Retinal pigment epithelial cell (primary cell): ENCODE results near the gene CACNA2D3.

ENCODE experiments used
- DNase-seq: peaks from one replicate; pipeline ENCODE4 v3.0.0-alpha.2; 2010; ENCODE audit warnings: low read depth
- H3K4me3 ChIP-seq: 2 replicates; pipeline ENCODE4 v1.5.1; 2011; ENCODE audit warnings: mild to moderate bottlenecking, low read length, control low read depth, moderate library complexity
- TF ChIP-seq, protein P1 (sequence below): conservative IDR thresholded peaks from 2 replicates; pipeline ENCODE4 v1.5.1; 2011; ENCODE audit warnings: low read depth, low read length, control low read depth, inconsistent platforms

Gene CACNA2D3

GRCh38 chr3:54705730-54706129 lies 583.4 kb downstream of the CACNA2D3 start:
- TF ChIP-seq, protein P1, sequence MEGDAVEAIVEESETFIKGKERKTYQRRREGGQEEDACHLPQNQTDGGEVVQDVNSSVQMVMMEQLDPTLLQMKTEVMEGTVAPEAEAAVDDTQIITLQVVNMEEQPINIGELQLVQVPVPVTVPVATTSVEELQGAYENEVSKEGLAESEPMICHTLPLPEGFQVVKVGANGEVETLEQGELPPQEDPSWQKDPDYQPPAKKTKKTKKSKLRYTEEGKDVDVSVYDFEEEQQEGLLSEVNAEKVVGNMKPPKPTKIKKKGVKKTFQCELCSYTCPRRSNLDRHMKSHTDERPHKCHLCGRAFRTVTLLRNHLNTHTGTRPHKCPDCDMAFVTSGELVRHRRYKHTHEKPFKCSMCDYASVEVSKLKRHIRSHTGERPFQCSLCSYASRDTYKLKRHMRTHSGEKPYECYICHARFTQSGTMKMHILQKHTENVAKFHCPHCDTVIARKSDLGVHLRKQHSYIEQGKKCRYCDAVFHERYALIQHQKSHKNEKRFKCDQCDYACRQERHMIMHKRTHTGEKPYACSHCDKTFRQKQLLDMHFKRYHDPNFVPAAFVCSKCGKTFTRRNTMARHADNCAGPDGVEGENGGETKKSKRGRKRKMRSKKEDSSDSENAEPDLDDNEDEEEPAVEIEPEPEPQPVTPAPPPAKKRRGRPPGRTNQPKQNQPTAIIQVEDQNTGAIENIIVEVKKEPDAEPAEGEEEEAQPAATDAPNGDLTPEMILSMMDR = no peak
- H3K4me3 ChIP-seq = no peak overlapping the region
- no peak for DNase-seq

GRCh38 chr3:54706738-54707137 lies 584.4 kb downstream of the CACNA2D3 start:
- no peak for DNase-seq
- no peak overlapping the region for H3K4me3 ChIP-seq
- TF ChIP-seq, protein P1 = no peak

DNA sequence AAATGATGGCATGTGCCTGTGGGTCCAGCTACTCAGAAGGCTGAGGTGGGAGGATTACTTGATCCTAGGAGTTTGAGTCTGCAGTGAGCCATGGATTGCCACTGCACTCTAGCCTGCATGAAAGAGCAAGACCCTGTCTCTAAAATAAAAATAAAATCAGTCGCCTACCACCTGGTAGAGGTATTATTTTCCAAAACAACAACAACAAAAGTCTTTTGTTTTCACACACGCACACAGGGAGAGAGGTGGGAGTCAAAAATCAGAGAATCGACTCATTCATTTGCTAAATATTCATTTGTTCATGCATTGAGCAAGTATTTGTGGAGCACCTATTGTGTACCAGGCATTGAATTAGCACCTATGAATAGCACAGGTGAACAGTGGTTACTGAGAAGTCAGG lies 587.4 kb downstream of the CACNA2D3 start:
- TF ChIP-seq, protein P1 = no peak
- no peak for DNase-seq
- H3K4me3 ChIP-seq = no peak overlapping the region

- no peak overlapping the region for H3K4me3 ChIP-seq
- TF ChIP-seq, protein P1 = no peak
- no peak for DNase-seq
Measured at GRCh38 chr3:54710954-54711353, 588.6 kb downstream of the CACNA2D3 start.

DNA sequence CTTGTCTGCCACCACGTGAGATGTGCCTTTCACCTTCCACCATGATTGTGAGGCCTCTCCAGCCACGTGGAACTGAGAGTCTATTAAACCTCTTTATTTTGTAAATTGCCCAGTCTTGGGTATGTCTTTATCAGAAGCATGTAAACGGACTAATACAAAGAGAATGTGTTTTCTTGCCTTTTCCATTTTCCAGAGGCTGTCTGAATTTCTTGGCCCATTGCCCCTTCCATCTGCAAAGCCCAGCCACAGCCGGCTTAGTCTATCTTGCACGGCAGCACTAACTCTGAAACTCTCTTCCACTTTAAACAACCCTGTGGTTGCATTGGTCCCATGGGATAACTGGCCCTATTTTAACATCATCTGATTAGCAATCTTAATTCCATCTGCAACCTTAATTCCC lies 590.2 kb downstream of the CACNA2D3 start:
- TF ChIP-seq, protein P1 = no peak

DNA sequence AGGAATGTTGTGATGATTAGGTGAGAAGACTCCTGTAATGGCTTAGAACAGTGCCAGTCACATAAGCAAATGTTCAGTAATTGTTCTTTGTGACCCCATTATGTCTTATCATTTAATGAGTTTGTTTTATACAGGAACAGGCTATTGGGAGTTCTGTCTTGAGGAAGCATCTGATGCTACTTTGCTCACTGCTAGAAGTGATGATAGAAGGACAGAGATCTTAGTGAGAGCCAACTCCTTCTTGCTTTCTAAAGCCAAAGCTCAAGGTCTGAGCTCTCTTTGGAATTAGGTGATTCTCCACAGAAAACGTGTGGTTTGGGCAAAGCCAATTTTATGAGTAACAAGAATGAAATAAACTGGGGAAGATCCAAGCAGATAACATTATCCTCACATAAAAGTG lies 590.7 kb downstream of the CACNA2D3 start:
- H3K4me3 ChIP-seq = no peak overlapping the region
- DNase-seq = no peak
- TF ChIP-seq, protein P1 = no peak

More for the DNA sequence above, 590.2 kb downstream of the CACNA2D3 start:
- DNase-seq = no peak
- no peak overlapping the region for H3K4me3 ChIP-seq

GRCh38 chr3:54713455-54713854 lies 591.1 kb downstream of the CACNA2D3 start:
- TF ChIP-seq, protein P1 = no peak
- no peak overlapping the region for H3K4me3 ChIP-seq
- no peak for DNase-seq
